Suppressor macrophage treated with lipopolysaccharide for 4 hours (primary cell): ENCODE data around the gene IL3RA.
"Not testable (repeated sequence)": the region's sequence is repeated elsewhere in the genome, so short reads cannot be mapped to it uniquely, and the experiment has no call there.

Experiments used
- DNase-seq: peaks from one replicate; pipeline ENCODE4 v3.0.0-alpha.2; 2020

IL3RA gene

DNA sequence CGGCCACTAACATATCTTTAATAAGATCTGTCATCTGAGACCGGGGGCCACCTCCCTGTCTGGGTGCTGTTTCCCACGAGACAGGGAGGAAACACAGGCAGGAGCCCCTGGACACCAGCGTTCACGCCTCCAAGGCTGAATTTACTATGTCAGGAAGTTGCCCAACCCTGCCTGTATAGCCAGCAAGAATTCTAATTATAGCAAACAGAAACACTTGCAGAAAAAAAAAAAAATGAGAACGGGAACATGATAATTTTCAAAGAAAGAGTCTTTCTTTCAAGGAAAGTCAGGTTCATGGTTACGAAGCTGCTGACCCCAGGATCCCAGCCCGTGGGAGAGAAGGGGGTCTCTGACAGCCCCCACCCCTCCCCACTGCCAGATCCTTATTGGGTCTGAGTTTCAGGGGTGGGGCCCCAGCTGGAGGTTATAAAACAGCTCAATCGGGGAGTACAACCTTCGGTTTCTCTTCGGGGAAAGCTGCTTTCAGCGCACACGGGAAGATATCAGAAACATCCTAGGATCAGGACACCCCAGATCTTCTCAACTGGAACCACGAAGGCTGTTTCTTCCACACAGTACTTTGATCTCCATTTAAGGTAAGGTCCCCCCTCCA, at the start of gene IL3RA:
IL3RA (plus strand) TSS at position 455 of the 613 bp plus-strand sequence. CDS start 4,981 bp downstream, outside the sequence.
- DNase-seq, result peak; percentile 89

- no peak for DNase-seq
Observed at GRCh38 chrX:1289535-1289934, 47.0 kb upstream of the IL3RA start.

- DNase-seq, result no peak
Observed at GRCh38 chrX:1291110-1291740, 45.4 kb upstream of the IL3RA start.

DNA sequence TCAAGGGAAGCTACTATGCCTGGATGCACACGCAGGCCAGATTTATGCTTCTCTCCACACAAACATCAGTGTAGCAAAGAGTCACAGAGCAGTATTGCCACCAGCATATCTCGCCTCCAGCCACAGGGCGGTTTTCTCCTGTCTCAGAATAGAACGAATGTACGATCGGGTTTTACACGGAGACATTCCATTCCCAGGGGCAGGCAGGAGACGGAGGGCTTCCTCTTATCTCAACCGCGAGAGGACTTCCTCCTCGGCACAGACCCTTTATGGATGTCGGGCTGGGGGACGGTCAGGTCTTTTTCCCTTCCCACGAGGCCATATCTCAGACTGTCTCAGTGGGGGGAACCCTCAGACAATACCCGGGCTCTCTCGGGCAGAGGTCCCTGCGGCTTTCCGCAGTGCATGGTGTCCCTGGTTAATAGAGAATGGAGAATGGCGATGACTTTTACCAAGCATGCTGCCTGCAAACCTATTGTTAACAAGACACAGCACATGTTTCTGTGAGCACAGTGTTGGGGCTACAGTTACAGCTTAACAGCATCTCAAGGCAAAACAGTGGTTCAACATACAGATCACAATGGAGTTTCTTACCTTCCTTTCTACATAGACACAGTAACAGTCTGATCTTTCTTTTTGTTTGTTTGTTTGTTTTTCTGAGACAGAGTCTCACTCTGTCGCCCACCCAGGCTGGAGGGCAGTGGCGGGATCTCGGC, 43.9 kb upstream of the IL3RA start:
- DNase-seq, result no peak

GRCh38 chrX:1294301-1295067, 42.1 kb upstream of the IL3RA start:
- no peak for DNase-seq

GRCh38 chrX:1295550-1295949, 41.0 kb upstream of the IL3RA start:
- no peak for DNase-seq

- DNase-seq, result not testable (repeated sequence)
Observed at GRCh38 chrX:1297591-1297990, 39.0 kb upstream of the IL3RA start.

- no peak for DNase-seq
Observed at GRCh38 chrX:1300449-1300848, 36.1 kb upstream of the IL3RA start.

DNA sequence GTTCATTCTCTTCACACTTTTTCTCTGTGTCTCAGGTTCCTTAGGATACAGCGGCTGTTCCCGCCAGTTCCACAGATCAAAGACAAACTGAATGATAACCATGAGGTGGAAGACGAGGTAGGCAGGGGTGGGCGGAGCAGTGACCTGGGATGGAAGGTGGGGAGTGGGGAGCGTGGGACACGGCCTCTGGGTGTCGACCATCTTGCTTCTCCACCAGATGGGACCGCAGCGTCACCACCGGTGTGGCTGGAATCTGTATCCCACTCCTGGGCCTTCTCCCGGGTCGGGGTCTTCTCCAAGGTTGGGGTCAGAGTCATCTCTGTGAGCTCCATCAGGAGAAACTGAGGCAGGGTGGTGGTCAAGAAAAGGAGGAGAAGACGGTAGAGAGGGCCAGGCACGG, 31.2 kb upstream of the IL3RA start:
- no peak for DNase-seq

- DNase-seq, result no peak
Observed at GRCh38 chrX:1306909-1307625, 29.5 kb upstream of the IL3RA start.

GRCh38 chrX:1307626-1308340, 28.8 kb upstream of the IL3RA start:
- DNase-seq, result no peak

DNA sequence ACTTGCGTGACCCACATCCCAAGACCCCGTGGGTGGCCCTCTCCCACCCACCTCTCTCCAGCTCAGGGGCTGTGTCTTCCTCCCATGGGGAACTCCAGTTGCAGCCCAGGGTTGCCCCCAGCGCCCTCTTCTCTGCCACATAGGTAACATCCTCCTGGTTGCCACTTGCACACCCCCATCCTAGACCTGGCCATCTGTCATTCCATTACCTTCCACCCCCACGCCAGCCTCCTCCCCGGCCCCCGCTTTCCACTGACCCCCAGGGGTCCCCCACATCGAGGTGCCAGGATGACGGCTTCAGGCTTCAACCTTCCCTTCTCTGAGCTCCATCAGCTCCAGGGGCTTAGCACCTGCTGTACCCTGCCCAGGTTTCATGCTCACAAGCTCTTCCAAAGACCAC, 28.1 kb upstream of the IL3RA start:
- DNase-seq, result no peak

DNA sequence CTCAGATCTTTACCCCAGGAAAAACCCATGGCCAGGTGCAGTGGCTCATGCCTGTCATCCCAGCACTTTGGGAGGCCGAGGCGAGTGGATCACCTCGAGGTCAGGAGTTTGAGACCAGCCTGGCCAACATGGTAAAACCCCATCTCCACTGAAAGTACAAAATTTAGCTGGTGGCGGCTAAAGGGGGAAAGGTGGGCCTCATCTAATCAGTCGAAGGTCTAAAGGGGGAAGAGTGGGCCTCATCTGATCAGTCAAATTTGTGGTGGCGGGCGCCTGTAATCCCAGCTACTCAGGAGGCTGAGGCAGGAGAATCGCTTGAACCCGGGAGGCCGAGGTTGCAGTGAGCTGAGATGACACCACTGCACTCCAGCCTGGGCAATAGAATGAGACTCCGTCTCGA, 27.7 kb upstream of the IL3RA start:
- not testable (repeated sequence) for DNase-seq

- DNase-seq, result no peak
Observed at GRCh38 chrX:1313788-1314187, 22.8 kb upstream of the IL3RA start.

- DNase-seq, result peak; percentile 97
Observed at GRCh38 chrX:1316527-1316926, 20.1 kb upstream of the IL3RA start.

GRCh38 chrX:1321674-1322073, 14.9 kb upstream of the IL3RA start:
- DNase-seq, result peak; percentile 62

GRCh38 chrX:1322393-1322792, 14.2 kb upstream of the IL3RA start:
- DNase-seq, result peak; percentile 80

DNA sequence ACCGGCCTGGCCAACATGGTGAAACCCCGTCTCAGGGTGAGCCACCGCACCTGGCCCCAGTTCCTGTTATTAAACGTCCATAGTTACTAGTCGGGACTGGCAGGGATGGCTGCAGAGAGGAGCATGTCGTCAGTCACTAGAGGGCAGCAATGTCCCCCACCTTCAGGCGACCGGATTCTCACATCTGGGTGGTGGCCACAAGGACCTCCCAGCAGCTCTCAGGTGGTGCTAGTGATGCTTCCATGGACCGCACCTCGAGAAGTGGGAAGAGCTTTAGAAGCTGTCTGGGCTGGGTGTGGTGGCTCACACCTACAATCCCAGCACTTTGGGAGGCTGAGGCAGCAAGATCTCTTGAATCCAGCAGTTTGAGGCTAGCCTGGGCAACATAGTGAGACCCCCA, 13.3 kb upstream of the IL3RA start:
- peak; percentile 73 for DNase-seq

DNA sequence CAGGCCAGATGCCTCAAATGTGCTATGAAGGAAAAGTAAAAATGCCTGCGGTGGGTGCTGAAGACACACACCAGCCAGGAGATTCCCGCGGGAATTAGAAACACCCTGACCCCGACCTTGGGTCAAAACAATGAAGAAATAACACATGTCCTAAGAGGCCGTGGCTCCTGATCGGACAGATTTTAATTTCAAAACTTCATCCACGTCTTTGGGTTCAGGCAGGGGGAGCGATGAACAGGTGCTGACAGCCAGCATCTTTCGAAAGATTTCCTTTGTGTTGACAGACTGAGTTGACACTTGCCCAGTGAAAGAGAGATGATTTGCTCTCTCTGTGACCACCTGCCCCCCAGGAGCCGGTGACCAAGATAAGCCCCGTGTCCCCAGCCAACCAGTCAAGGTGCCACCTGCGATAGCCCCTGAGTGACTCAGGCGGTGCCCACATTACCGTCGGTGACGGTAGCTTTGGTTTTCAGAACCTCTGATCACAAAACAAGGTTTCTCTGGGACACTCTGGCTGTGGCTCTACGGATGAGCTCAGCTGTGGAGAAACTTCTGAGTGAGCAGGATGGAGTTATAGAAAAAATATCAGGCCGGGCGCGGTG, 11.0 kb upstream of the IL3RA start:
- DNase-seq, result no peak

GRCh38 chrX:1327651-1328304, 8.8 kb upstream of the IL3RA start:
- DNase-seq, result peak; percentile 24

DNA sequence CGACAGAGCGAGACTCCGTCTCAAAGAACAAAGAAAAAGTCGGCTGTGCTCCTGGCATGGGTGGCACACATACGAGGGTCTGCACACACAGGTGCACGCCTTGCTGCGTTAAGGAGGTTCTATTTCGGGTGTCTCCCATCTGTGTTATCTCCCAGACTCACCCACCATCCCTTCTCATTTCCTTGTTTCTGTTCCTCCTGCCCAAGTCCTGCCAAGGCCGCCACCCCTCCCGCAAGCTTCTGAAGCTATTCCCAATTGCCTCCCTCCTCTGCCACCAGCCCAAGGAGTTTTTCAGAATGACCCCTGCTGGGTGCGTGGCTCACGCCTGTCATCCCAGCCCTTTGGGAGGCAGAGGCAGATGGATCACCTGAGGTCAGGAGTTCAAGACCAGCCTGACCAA, 6.0 kb upstream of the IL3RA start:
- DNase-seq, result peak; percentile 62
